HEK293 (cell line): ENCODE results near the gene COL9A3.

Source experiments
- CTCF ChIA-PET: fragments of 350-600 bp; formaldehyde crosslinking; extraction: SDS; loops from one replicate; lab custom pipeline; 2021; ENCODE audit warnings: antibody characterized with exemption; lab: Yijun Ruan, JAX
- POLR2A ChIA-PET: fragments of 300-600 bp; formaldehyde crosslinking; extraction: SDS; loops from one replicate; lab custom pipeline; 2020; ENCODE audit warnings: antibody characterized with exemption, inconsistent platforms; lab: Yijun Ruan, JAX
- H3K27ac ChIP-seq: fragments of 200-500 bp; sonication (Bioruptor generic); 2 replicates; pipeline ENCODE4 v1.5.1; 2014; ENCODE audit warnings: low read depth, low read length, control low read depth, inconsistent platforms; ENCODE audit errors: extremely low read depth
- H3K36me3 ChIP-seq, 2 experiments: fragments of 200-500 bp in 1 of 2; sonication (Bioruptor generic) in 1 of 2; 1 replicate in 1 of 2; 2 replicates in 1 of 2; pipeline ENCODE4 v1.5.1; 2014 to 2017; ENCODE audit warnings: inconsistent platforms in 2 of 2, low read length in 2 of 2; ENCODE audit not compliant: control insufficient read depth in 2 of 2, insufficient read depth in 1 of 2
- H3K4me1 ChIP-seq: fragments of 200-500 bp; sonication (Bioruptor generic); 2 replicates; pipeline ENCODE4 v1.5.1; 2014; ENCODE audit warnings: mild to moderate bottlenecking, low read length, inconsistent platforms; ENCODE audit not compliant: control insufficient read depth, insufficient read depth
- H3K4me3 ChIP-seq: 2 replicates; pipeline ENCODE4 v1.5.1; 2011; ENCODE audit warnings: low read depth, mild to moderate bottlenecking, control low read depth, low read length, moderate library complexity
- H3K9me3 ChIP-seq: fragments of 200-500 bp; sonication (Bioruptor generic); 2 replicates; pipeline ENCODE4 v1.5.1; 2014; ENCODE audit warnings: low read depth, low read length, inconsistent platforms; ENCODE audit not compliant: control insufficient read depth, insufficient read depth
- HOXD13 ChIP-seq: sonication (generic); formaldehyde crosslinking; IDR thresholded peaks from 2 replicates; pipeline ENCODE4 v1.8.0; 2022; ENCODE audit warnings: missing genetic modification reagents, borderline replicate concordance
- IKZF3 ChIP-seq: fragments of 450-650 bp; IDR thresholded peaks from 2 replicates; pipeline ENCODE4 v1.5.0; 2018; ENCODE audit warnings: missing biosample characterization, mild to moderate bottlenecking, missing genetic modification characterization, moderate library complexity
- ZNF2 ChIP-seq: fragments of 450-650 bp; formaldehyde crosslinking; IDR thresholded peaks from 2 replicates; pipeline ENCODE4 v1.5.1; 2016; ENCODE audit warnings: missing biosample characterization, missing genetic modification characterization
- ZNF223 ChIP-seq: fragments of 450-650 bp; formaldehyde crosslinking; IDR thresholded peaks from 2 replicates; pipeline ENCODE4 v1.5.1; 2016; ENCODE audit warnings: missing biosample characterization, missing genetic modification characterization
- ZNF654 ChIP-seq: fragments of 450-650 bp; formaldehyde crosslinking; IDR thresholded peaks from 2 replicates; pipeline ENCODE4 v1.5.1; 2016; ENCODE audit warnings: low read depth, missing biosample characterization, missing genetic modification characterization
- TF ChIP-seq, protein P1 (sequence below): fragments of 450-650 bp; formaldehyde crosslinking; IDR thresholded peaks from 2 replicates; pipeline ENCODE4 v1.5.1; 2016; ENCODE audit warnings: missing biosample characterization, missing genetic modification characterization
- TF ChIP-seq, protein P2 (sequence below): fragments of 450-650 bp; formaldehyde crosslinking; IDR thresholded peaks from 2 replicates; pipeline ENCODE4 v1.5.1; 2016; ENCODE audit warnings: missing biosample characterization, missing genetic modification characterization, low read depth
- TF ChIP-seq, protein P3 (sequence below): fragments of 450-650 bp; formaldehyde crosslinking; IDR thresholded peaks from 2 replicates; pipeline ENCODE4 v1.5.1; 2016; ENCODE audit warnings: missing biosample characterization, missing genetic modification characterization
- TF ChIP-seq, protein P4 (sequence below): fragments of 450-650 bp; formaldehyde crosslinking; IDR thresholded peaks from 2 replicates; pipeline ENCODE4 v1.5.1; 2017; ENCODE audit warnings: missing biosample characterization, missing genetic modification characterization
- TF ChIP-seq, protein P5 (sequence below): fragments of 450-650 bp; formaldehyde crosslinking; IDR thresholded peaks from 2 replicates; pipeline ENCODE4 v1.5.1; 2016; ENCODE audit warnings: missing biosample characterization, missing genetic modification characterization

Gene COL9A3

DNA sequence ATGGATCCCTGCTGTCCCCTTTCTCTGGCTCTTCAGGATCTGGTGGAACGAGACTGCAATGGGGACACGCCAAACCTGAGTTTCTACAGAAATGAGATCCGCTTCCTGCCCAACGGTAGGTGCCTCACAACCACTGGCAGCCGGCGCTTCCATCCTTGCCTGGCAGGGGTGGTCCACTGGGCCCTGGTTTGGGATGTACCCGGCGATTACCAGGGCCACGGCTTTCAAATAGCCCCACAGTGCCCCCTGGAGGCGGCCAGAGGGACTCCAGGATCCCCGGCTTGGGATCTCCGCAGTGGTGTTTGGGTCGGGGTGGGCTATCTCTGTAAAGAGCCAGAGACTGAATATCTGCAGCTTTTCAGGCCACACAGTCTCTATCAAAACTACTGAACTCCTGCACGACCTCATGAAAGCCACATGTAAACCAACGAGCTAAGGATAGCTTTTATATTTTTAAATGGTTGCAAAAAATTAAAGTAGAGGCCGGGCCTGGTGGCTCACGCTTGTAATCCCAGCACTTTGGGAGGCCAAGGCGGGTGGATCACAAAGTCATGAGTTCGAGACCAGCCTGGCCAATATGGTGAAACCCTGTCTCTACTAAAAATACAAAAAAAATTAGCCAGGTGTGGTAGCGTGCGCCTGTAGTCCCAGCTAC is 8.5 kb upstream of the COL9A3 start:
- Histone ChIP-seq H3K4me1 (no peaks in the 10 kb centered on the region), H3K4me3 (no peak overlapping the region)
- POLR2A ChIA-PET = interaction anchor here (0.7 to 1.7 kb wide), 3 partner anchors 13 to 442 kb away, joined by 3 to 8 read pairs (median 3); partner anchors contain the start of gene MRGBP

More for the DNA sequence above, 8.5 kb upstream of the COL9A3 start:
- TF ChIP-seq, protein P1, sequence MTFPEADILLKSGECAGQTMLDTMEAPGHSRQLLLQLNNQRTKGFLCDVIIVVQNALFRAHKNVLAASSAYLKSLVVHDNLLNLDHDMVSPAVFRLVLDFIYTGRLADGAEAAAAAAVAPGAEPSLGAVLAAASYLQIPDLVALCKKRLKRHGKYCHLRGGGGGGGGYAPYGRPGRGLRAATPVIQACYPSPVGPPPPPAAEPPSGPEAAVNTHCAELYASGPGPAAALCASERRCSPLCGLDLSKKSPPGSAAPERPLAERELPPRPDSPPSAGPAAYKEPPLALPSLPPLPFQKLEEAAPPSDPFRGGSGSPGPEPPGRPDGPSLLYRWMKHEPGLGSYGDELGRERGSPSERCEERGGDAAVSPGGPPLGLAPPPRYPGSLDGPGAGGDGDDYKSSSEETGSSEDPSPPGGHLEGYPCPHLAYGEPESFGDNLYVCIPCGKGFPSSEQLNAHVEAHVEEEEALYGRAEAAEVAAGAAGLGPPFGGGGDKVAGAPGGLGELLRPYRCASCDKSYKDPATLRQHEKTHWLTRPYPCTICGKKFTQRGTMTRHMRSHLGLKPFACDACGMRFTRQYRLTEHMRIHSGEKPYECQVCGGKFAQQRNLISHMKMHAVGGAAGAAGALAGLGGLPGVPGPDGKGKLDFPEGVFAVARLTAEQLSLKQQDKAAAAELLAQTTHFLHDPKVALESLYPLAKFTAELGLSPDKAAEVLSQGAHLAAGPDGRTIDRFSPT (tag by site-specific recombination) = 0 out of 2 replicates have a peak, but pooled peaks have one; percentile 30
- TF ChIP-seq HOXD13 (CRISPR knock-in tag) = no peak
- TF ChIP-seq, protein P2, sequence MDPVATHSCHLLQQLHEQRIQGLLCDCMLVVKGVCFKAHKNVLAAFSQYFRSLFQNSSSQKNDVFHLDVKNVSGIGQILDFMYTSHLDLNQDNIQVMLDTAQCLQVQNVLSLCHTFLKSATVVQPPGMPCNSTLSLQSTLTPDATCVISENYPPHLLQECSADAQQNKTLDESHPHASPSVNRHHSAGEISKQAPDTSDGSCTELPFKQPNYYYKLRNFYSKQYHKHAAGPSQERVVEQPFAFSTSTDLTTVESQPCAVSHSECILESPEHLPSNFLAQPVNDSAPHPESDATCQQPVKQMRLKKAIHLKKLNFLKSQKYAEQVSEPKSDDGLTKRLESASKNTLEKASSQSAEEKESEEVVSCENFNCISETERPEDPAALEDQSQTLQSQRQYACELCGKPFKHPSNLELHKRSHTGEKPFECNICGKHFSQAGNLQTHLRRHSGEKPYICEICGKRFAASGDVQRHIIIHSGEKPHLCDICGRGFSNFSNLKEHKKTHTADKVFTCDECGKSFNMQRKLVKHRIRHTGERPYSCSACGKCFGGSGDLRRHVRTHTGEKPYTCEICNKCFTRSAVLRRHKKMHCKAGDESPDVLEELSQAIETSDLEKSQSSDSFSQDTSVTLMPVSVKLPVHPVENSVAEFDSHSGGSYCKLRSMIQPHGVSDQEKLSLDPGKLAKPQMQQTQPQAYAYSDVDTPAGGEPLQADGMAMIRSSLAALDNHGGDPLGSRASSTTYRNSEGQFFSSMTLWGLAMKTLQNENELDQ (tag by site-specific recombination) = no peak
- TF ChIP-seq, protein P3, sequence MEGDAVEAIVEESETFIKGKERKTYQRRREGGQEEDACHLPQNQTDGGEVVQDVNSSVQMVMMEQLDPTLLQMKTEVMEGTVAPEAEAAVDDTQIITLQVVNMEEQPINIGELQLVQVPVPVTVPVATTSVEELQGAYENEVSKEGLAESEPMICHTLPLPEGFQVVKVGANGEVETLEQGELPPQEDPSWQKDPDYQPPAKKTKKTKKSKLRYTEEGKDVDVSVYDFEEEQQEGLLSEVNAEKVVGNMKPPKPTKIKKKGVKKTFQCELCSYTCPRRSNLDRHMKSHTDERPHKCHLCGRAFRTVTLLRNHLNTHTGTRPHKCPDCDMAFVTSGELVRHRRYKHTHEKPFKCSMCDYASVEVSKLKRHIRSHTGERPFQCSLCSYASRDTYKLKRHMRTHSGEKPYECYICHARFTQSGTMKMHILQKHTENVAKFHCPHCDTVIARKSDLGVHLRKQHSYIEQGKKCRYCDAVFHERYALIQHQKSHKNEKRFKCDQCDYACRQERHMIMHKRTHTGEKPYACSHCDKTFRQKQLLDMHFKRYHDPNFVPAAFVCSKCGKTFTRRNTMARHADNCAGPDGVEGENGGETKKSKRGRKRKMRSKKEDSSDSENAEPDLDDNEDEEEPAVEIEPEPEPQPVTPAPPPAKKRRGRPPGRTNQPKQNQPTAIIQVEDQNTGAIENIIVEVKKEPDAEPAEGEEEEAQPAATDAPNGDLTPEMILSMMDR = peak; percentile 65
- TF ChIP-seq, protein P4, sequence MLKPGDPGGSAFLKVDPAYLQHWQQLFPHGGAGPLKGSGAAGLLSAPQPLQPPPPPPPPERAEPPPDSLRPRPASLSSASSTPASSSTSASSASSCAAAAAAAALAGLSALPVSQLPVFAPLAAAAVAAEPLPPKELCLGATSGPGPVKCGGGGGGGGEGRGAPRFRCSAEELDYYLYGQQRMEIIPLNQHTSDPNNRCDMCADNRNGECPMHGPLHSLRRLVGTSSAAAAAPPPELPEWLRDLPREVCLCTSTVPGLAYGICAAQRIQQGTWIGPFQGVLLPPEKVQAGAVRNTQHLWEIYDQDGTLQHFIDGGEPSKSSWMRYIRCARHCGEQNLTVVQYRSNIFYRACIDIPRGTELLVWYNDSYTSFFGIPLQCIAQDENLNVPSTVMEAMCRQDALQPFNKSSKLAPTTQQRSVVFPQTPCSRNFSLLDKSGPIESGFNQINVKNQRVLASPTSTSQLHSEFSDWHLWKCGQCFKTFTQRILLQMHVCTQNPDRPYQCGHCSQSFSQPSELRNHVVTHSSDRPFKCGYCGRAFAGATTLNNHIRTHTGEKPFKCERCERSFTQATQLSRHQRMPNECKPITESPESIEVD (tag by site-specific recombination) = no peak
- peak; percentile 52; the same call in 1 of the 2 replicates for TF ChIP-seq ZNF654 (tag by site-specific recombination)
- TF ChIP-seq, protein P5, sequence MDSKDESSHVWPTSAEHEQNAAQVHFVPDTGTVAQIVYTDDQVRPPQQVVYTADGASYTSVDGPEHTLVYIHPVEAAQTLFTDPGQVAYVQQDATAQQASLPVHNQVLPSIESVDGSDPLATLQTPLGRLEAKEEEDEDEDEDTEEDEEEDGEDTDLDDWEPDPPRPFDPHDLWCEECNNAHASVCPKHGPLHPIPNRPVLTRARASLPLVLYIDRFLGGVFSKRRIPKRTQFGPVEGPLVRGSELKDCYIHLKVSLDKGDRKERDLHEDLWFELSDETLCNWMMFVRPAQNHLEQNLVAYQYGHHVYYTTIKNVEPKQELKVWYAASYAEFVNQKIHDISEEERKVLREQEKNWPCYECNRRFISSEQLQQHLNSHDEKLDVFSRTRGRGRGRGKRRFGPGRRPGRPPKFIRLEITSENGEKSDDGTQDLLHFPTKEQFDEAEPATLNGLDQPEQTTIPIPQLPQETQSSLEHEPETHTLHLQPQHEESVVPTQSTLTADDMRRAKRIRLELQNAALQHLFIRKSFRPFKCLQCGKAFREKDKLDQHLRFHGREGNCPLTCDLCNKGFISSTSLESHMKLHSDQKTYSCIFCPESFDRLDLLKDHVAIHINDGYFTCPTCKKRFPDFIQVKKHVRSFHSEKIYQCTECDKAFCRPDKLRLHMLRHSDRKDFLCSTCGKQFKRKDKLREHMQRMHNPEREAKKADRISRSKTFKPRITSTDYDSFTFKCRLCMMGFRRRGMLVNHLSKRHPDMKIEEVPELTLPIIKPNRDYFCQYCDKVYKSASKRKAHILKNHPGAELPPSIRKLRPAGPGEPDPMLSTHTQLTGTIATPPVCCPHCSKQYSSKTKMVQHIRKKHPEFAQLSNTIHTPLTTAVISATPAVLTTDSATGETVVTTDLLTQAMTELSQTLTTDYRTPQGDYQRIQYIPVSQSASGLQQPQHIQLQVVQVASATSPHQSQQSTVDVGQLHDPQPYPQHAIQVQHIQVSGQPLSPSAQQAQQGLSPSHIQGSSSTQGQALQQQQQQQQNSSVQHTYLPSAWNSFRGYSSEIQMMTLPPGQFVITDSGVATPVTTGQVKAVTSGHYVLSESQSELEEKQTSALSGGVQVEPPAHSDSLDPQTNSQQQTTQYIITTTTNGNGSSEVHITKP (tag by site-specific recombination) = peak; percentile 95
- TF ChIP-seq IKZF3 (tag by site-specific recombination) = 0 out of 2 replicates have a peak, but pooled peaks have one; percentile 20
- TF ChIP-seq ZNF2 (tag by site-specific recombination) = peak; percentile 75; the same call in 1 of the 2 replicates
- no peak for TF ChIP-seq ZNF223
- Histone ChIP-seq H3K27ac (no peak overlapping the region), H3K9me3 (no peaks in the 10 kb centered on the region), H3K36me3 (peaks cover 4 to 65% of the 10 kb centered on the region in 2 experiments; a peak in 2 of 3 replicates)
- CTCF ChIA-PET = interaction anchor here (0.5 to 2.8 kb wide), 25 partner anchors 8 to 648 kb away, joined by 3 to 17 read pairs (median 3); partner anchors contain the start of genes COL9A3, MRGBP and SLCO4A1
